GM12878 (cell line): ENCODE measurements around the gene CFAP61. TPM values are rescaled to one million over a fixed set of nuclear protein-coding genes. Genes with fewer than 3 reads are reported as not detected.

Source experiments
- ATAC-seq: fragments of 200-7000 bp; cut with Tn5 transposase; 3 replicates; pipeline ENCODE4 v1.9.1; 2020; ENCODE audit warnings: mild to moderate bottlenecking, moderate library complexity
- BruUV-seq: library from RNA; stranded (reverse); fragments of 400-500 nt; replicated peaks from 2 replicates; lab custom pipeline; 2021; lab: Mats Ljungman, UMichigan
- CTCF ChIA-PET: fragments of 300-600 bp; sonication (Branson Sonifier 250); formaldehyde crosslinking; extraction: SDS; loops from one replicate; lab custom pipeline; 2021; ENCODE audit warnings: inconsistent platforms; lab: Yijun Ruan, JAX
- POLR2A ChIA-PET: fragments of 350-600 bp; formaldehyde crosslinking; extraction: SDS; loops from one replicate; lab custom pipeline; 2021; ENCODE audit warnings: inconsistent platforms; lab: Charles Lee
- RAD21 ChIA-PET: fragments of 300-600 bp; sonication (Branson Sonifier 250); formaldehyde crosslinking; loops from one replicate; lab custom pipeline; 2023; ENCODE audit warnings: antibody characterized with exemption; ENCODE audit not compliant: unreplicated experiment; lab: Charles Lee
- SMC1A ChIA-PET: fragments of 300-600 bp; sonication (Branson Sonifier 250); formaldehyde crosslinking; loops from one replicate; lab custom pipeline; 2023; ENCODE audit not compliant: unreplicated experiment, uncharacterized antibody; lab: Charles Lee
- DNase-seq: peaks from one replicate; pipeline ENCODE4 v3.0.0-alpha.2; 2011; ENCODE audit warnings: low read depth, low spot score
- FAIRE-seq: peaks from 3 replicates; lab custom pipeline; 2011; peaks lifted over from hg19 to GRCh38; lab: Jason Lieb, UNC
- H2AFZ ChIP-seq: 2 replicates; pipeline ENCODE4 v1.6.0; 2011; ENCODE audit warnings: low read depth, low read length, control low read depth; ENCODE audit not compliant: control insufficient read depth
- H3K27ac ChIP-seq: 2 replicates; pipeline ENCODE4 v1.5.1; 2011; ENCODE audit warnings: control low read depth; ENCODE audit not compliant: control insufficient read depth, insufficient read depth
- H3K27me3 ChIP-seq, 2 experiments: replicated peaks in 1 of 2; 2 replicates each; pipeline versions ENCODE4 v1.6.0 to v1.6.1; 2011; ENCODE audit warnings: low read length in 1 of 2; ENCODE audit not compliant: control insufficient read depth in 2 of 2, insufficient read depth in 2 of 2
- H3K36me3 ChIP-seq, 2 experiments: 2 replicates each; pipeline ENCODE4 v1.5.1; 2011; ENCODE audit warnings: low read length in 1 of 2; ENCODE audit not compliant: control insufficient read depth in 2 of 2, insufficient read depth in 2 of 2
- H3K4me1 ChIP-seq: 2 replicates; pipeline ENCODE4 v1.6.1; 2011; ENCODE audit warnings: mild to moderate bottlenecking, low read length, moderate library complexity, mixed read lengths; ENCODE audit not compliant: control insufficient read depth, insufficient read depth
- H3K4me2 ChIP-seq: 2 replicates; pipeline ENCODE4 v1.6.0; 2011; ENCODE audit warnings: control low read depth; ENCODE audit not compliant: control insufficient read depth, insufficient read depth
- H3K4me3 ChIP-seq: fragments of 200-600 bp; sonication (generic); 2 replicates; pipeline ENCODE4 v1.5.1; 2016
- H3K79me2 ChIP-seq: 2 replicates; pipeline ENCODE4 v1.6.0; 2011; ENCODE audit warnings: low read length; ENCODE audit not compliant: control insufficient read depth, insufficient read depth
- H3K9ac ChIP-seq: 2 replicates; pipeline ENCODE4 v1.8.0; 2011; ENCODE audit warnings: low read length, control low read depth, mixed read lengths; ENCODE audit not compliant: control insufficient read depth, insufficient read depth
- H3K9me3 ChIP-seq: replicated peaks from 3 replicates; pipeline ENCODE4 v1.5.1; 2011; ENCODE audit warnings: mild to moderate bottlenecking, low read length; ENCODE audit not compliant: control insufficient read depth, insufficient read depth
- H4K20me1 ChIP-seq: 2 replicates; pipeline ENCODE4 v1.6.0; 2011; ENCODE audit not compliant: control insufficient read depth, insufficient read depth
- ASH2L ChIP-seq: fragments of 300-600, 200-600 bp; sonication (generic); IDR thresholded peaks from 2 replicates; pipeline ENCODE4 v1.6.1; 2017; ENCODE audit warnings: low read depth, mild to moderate bottlenecking, borderline replicate concordance
- BHLHE40 ChIP-seq, 2 experiments: fragments of 450-650 bp in 1 of 2; IDR thresholded peaks; 2 replicates each; pipeline ENCODE4 v1.6.1; 2011 to 2017; ENCODE audit warnings: low read depth in 2 of 2, borderline replicate concordance in 1 of 2, improper control_type of control experiment in 1 of 2, low read length in 1 of 2, mild to moderate bottlenecking in 1 of 2
- CBX3 ChIP-seq: fragments of 200-600 bp; sonication (generic); IDR thresholded peaks from 2 replicates; pipeline ENCODE4 v1.6.1; 2016; ENCODE audit warnings: low read depth, borderline replicate concordance
- CHD2 ChIP-seq: IDR thresholded peaks from 2 replicates; pipeline ENCODE4 v1.6.1; 2011; ENCODE audit warnings: low read depth, low read length, improper control_type of control experiment, borderline replicate concordance
- EGR1 ChIP-seq, 2 experiments: IDR thresholded peaks; 1 replicate in 1 of 2; 2 replicates in 1 of 2; pipeline ENCODE4 v1.6.1; 2011 to 2012; ENCODE audit warnings: low read depth in 2 of 2, low read length in 2 of 2, borderline replicate concordance in 1 of 2, mild to moderate bottlenecking in 1 of 2, moderate library complexity in 1 of 2
- JUND ChIP-seq: IDR thresholded peaks from 2 replicates; pipeline ENCODE4 v1.6.1; 2012; ENCODE audit warnings: low read depth, mild to moderate bottlenecking, low read length, improper control_type of control experiment, moderate library complexity
- PML ChIP-seq: IDR thresholded peaks from 2 replicates; pipeline ENCODE4 v1.6.1; 2012; ENCODE audit warnings: low read length, inconsistent platforms
- POLR2A ChIP-seq: IDR thresholded peaks from 2 replicates; pipeline ENCODE4 v1.6.1; 2011; ENCODE audit warnings: low read depth, mild to moderate bottlenecking, low read length
- POLR2AphosphoS2 ChIP-seq: IDR thresholded peaks from 2 replicates; pipeline ENCODE4 v1.6.1; 2011; ENCODE audit warnings: low read depth, mild to moderate bottlenecking, low read length, improper control_type of control experiment, moderate library complexity
- POU2F2 ChIP-seq: IDR thresholded peaks from 3 replicates; pipeline ENCODE4 v1.6.1; 2011; ENCODE audit warnings: low read depth, mild to moderate bottlenecking, low read length, borderline replicate concordance
- SMAD5 ChIP-seq: IDR thresholded peaks from 2 replicates; pipeline ENCODE4 v1.6.1; 2016; ENCODE audit warnings: antibody characterized with exemption, low read depth
- SPI1 ChIP-seq: IDR thresholded peaks from 2 replicates; pipeline ENCODE4 v1.6.1; 2011; ENCODE audit warnings: low read depth, mild to moderate bottlenecking, low read length, moderate library complexity, borderline replicate concordance; ENCODE audit not compliant: insufficient read depth
- TAF1 ChIP-seq: IDR thresholded peaks from 2 replicates; pipeline ENCODE4 v1.6.1; 2011; ENCODE audit warnings: mild to moderate bottlenecking, low read depth, low read length, borderline replicate concordance
- WGBS: methylation state at CpG from one replicate; pipeline ENCODE4 v1.1.6; 2016; ENCODE audit warnings: low lambda C conversion rate; ENCODE audit not compliant: insufficient replicate concordance, insufficient coverage; ENCODE audit errors: missing lambda C conversion rate; 5-methylcytosine and 5-hydroxymethylcytosine counted together
- in situ Hi-C: fragments of 300-500 bp; cut with MboI; formaldehyde crosslinking; loops from 9 replicates; pipeline ENCODE4 v1.14.3; 2018; ENCODE audit warnings: mixed read lengths
- intact Hi-C: fragments of 100-400 bp; cut with micrococcal nuclease; formaldehyde crosslinking; loops from one replicate; pipeline ENCODE4 v1.14.2; 2022; ENCODE audit not compliant: unreplicated experiment
- polyA plus RNA-seq, 11 experiments: library from polyadenylated mRNA; depleted of rRNA in 4 of 11; unstranded in 6 of 11; stranded (reverse) in 5 of 11; fragments of >200 nt; fragmentation: Nextera tagmentation in 4 of 11; fragmentation: Illumina TruSeq in 1 of 11; extraction: Ambion mirVana in 4 of 11; extraction: Trizol in 1 of 11; gene quantifications; 1 replicate in 1 of 11; 2 replicates in 10 of 11; pipeline versions ENCODE4 v1.2.1 to v1.2.3, GENCODE V29; 2011 to 2016; ENCODE audit warnings: inconsistent platforms in 2 of 11, missing spikeins in 2 of 11, low read depth in 1 of 11
- total RNA-seq, 4 experiments: library from RNA; depleted of rRNA in 3 of 4; stranded (reverse); fragments of >200 nt in 3 of 4; fragmentation: Illumina TruSeq in 1 of 4; extraction: Trizol in 1 of 4; gene quantifications; 2 replicates each; pipeline versions ENCODE4 v1.2.1 to v1.2.3, GENCODE V29; 2013 to 2021
- TF ChIP-seq, protein P1 (sequence below): fragments of 450-650 bp; IDR thresholded peaks from 2 replicates; pipeline ENCODE4 v1.6.1; 2018; ENCODE audit warnings: borderline replicate concordance, mild to moderate bottlenecking; ENCODE audit not compliant: partially characterized antibody
- TF ChIP-seq, protein P2 (sequence below): IDR thresholded peaks from 2 replicates; pipeline ENCODE4 v1.6.1; 2011; ENCODE audit warnings: borderline replicate concordance, low read depth, mild to moderate bottlenecking, moderate library complexity, mixed read lengths, low read length; ENCODE audit not compliant: insufficient read depth; ENCODE audit errors: extremely low read length
- TF ChIP-seq, protein P3 (sequence below): fragments of 450-650 bp; IDR thresholded peaks from 2 replicates; pipeline ENCODE4 v1.6.1; 2016; ENCODE audit warnings: mild to moderate bottlenecking

The CFAP61 gene
- total and polyA plus RNA-seq, 10 of the 15 experiments (the other 5 are each of a cell fraction or from before 2014, with no cell fraction given), result 0.11 to 0.41 (median 0.24) TPM; not detected in 7

DNA sequence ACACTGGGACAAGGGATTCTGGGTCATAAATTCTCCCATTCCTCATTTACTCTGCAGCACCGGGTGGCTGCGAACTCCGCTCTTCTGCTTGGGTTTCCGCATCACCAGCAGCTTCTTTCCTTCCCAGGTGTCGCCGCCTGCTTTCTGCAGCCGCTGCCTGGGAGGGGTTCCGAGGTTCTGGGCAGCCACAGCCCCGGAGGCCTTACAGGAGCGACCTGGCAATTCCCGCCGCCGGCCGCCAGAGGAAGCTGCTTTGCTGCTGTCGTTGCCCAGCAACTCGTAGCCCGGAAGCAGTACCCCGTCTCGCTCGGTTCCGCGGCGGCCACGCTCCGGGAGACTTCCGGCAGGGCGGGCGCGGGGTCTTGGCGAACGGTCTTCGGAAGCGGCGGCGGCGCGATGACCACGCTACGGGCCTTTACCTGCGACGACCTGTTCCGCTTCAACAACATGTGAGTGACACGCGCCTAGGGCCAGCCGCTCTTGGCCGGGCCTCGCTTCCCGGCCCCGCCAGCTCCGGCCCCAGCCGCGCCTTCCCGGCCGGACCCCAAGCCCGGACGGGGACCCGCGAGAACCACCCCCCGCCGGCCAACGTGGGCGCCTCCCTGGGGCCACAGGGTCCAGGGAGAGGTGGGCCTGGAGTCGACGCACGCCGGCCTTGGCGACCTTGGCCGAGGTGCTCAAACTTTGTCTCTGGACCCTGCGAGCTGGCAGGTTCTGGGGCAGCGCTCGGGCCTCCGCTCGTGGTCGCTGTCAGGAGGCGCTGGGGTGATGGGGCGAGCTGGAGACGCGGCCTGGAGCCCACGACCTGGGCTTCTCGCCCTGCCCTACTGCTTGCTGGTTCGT, 35.1 kb upstream of the CFAP61 start, which contains the start of gene NAA20:
NAA20 (plus strand) TSS at position 362 of the 843 bp plus-strand sequence; CDS start at position 397, 35 bp downstream.
- no TSS peak for BruUV-seq
- peak within 1 kb of the TSS; percentile 74 for H3K27ac ChIP-seq
- 0 out of 4 replicates have a peak, but pooled peaks cover 0 to 3% of the 10 kb centered on the region in 2 experiments for H3K36me3 ChIP-seq
- H3K4me2 ChIP-seq, result peak within 1 kb of the TSS; percentile 85
- no peaks in the 10 kb centered on the region for H3K9me3 ChIP-seq
- H3K4me1 ChIP-seq, result peaks cover 14% of the 10 kb centered on the region
- H3K79me2 ChIP-seq, result peaks cover 45% of the 10 kb centered on the region
- no peaks in the 10 kb centered on the region; the same call in 1 of the 2 replicates for H4K20me1 ChIP-seq
- ChIA-PET CTCF (interaction anchor here (0.6 to 3.1 kb wide), 11 partner anchors 11 to 303 kb away, joined by 3 to 16 read pairs (median 3); no protein-coding TSS in a partner anchor), RAD21 (interaction anchor here (0.7 to 2.2 kb wide), 4 partner anchors 12 to 79 kb away, joined by 3 to 14 read pairs (median 3); partner anchors contain the start of genes CFAP61 and CRNKL1), POLR2A (interaction anchor here (1.0 to 1.6 kb wide), 2 partner anchors 13 to 34 kb away, joined by 3 to 5 read pairs; no protein-coding TSS in a partner anchor), SMC1A (interaction anchor here (0.6 to 2.2 kb wide), 7 partner anchors 12 to 324 kb away, joined by 3 to 16 read pairs (median 3); partner anchors contain the start of genes CFAP61 and CRNKL1)
- H2AFZ ChIP-seq, result peak within 1 kb of the TSS; percentile 93
- no peak for FAIRE-seq
- no peaks in the 10 kb centered on the region for H3K27me3 ChIP-seq
- in situ Hi-C loops (loop anchor here (25.0 kb wide), 2 partner anchors 1430 to 1505 kb away; partner anchors contain the start of genes DTD1 and SEC23B), intact Hi-C loops (loop anchor here (1.0 kb wide), 1 partner anchor 35 kb away; the partner anchor contains the start of genes CFAP61 and CRNKL1)
- ATAC-seq, result peak; percentile 97
- peak; percentile 45 for DNase-seq
- WGBS, result under 1% methylated on average over 80 of the region's 81 CpGs
- peak within 1 kb of the TSS; percentile 88 for H3K9ac ChIP-seq
- peak within 1 kb of the TSS; percentile 82 for H3K4me3 ChIP-seq
- TF ChIP-seq POLR2A (peak; percentile 86), POLR2AphosphoS2 (peak; percentile 33; the same call in 1 of the 2 replicates), EGR1 (IDR thresholded peaks at IDR 0.05; ENCODE audit: borderline replicate concordance in 1 of 2, low read depth in 2 of 2, low read length in 2 of 2) (peak; percentile 24 to 64; a peak in 1 of 3 replicates), BHLHE40 (IDR thresholded peaks at IDR 0.05; ENCODE audit: borderline replicate concordance in 1 of 2, low read depth in 2 of 2, low read length in 1 of 2) (peak in 1 of 2 experiments; percentile 36; a peak in 2 of 4 replicates), SPI1 (no peak), POU2F2 (peak; percentile 29; the same call in 2 of the 3 replicates), CBX3 (no peak), TAF1 (peak; percentile 53; the same call in 1 of the 2 replicates), JUND (0 out of 2 replicates have a peak, but pooled peaks have one; percentile 13), SMAD5 (no peak), CHD2 (peak; percentile 73; the same call in 1 of the 2 replicates), ASH2L (0 out of 2 replicates have a peak, but pooled peaks have one; percentile 91), PML (no peak)
- TF ChIP-seq, protein P1, sequence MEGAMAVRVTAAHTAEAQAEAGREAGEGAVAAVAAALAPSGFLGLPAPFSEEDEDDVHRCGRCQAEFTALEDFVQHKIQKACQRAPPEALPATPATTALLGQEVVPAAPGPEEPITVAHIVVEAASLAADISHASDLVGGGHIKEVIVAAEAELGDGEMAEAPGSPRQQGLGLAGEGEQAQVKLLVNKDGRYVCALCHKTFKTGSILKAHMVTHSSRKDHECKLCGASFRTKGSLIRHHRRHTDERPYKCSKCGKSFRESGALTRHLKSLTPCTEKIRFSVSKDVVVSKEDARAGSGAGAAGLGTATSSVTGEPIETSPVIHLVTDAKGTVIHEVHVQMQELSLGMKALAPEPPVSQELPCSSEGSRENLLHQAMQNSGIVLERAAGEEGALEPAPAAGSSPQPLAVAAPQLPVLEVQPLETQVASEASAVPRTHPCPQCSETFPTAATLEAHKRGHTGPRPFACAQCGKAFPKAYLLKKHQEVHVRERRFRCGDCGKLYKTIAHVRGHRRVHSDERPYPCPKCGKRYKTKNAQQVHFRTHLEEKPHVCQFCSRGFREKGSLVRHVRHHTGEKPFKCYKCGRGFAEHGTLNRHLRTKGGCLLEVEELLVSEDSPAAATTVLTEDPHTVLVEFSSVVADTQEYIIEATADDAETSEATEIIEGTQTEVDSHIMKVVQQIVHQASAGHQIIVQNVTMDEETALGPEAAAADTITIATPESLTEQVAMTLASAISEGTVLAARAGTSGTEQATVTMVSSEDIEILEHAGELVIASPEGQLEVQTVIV, result peak; percentile 68
- TF ChIP-seq, protein P2, sequence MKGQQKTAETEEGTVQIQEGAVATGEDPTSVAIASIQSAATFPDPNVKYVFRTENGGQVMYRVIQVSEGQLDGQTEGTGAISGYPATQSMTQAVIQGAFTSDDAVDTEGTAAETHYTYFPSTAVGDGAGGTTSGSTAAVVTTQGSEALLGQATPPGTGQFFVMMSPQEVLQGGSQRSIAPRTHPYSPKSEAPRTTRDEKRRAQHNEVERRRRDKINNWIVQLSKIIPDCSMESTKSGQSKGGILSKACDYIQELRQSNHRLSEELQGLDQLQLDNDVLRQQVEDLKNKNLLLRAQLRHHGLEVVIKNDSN, result no peak
- TF ChIP-seq, protein P3, sequence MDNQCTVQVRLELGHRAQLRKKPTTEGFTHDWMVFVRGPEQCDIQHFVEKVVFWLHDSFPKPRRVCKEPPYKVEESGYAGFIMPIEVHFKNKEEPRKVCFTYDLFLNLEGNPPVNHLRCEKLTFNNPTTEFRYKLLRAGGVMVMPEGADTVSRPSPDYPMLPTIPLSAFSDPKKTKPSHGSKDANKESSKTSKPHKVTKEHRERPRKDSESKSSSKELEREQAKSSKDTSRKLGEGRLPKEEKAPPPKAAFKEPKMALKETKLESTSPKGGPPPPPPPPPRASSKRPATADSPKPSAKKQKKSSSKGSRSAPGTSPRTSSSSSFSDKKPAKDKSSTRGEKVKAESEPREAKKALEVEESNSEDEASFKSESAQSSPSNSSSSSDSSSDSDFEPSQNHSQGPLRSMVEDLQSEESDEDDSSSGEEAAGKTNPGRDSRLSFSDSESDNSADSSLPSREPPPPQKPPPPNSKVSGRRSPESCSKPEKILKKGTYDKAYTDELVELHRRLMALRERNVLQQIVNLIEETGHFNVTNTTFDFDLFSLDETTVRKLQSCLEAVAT, result no peak
